Panc1 (cell line): ENCODE results near the gene TTLL11.

Experiments
- CTCF ChIP-seq: fragments of 450-650 bp; IDR thresholded peaks from 2 replicates; pipeline ENCODE4 v1.5.1; 2017; ENCODE audit warnings: mild to moderate bottlenecking
- POLR2AphosphoS5 ChIP-seq: IDR thresholded peaks from 2 replicates; pipeline ENCODE4 v1.6.1; 2012; ENCODE audit warnings: mild to moderate bottlenecking, low read depth, low read length, moderate library complexity
- REST ChIP-seq, 2 experiments: IDR thresholded peaks; 2 replicates each; pipeline ENCODE4 v1.6.1; 2011 to 2012; ENCODE audit warnings: low read depth in 2 of 2, control low read depth in 1 of 2, low read length in 1 of 2, mild to moderate bottlenecking in 1 of 2, moderate library complexity in 1 of 2; ENCODE audit not compliant: insufficient read depth in 1 of 2
- TCF7L2 ChIP-seq: IDR thresholded peaks from 2 replicates; pipeline ENCODE4 v1.6.1; 2011; ENCODE audit warnings: mild to moderate bottlenecking, low read depth, low read length, inconsistent platforms

- TF ChIP-seq CTCF: no peak
- TF ChIP-seq POLR2AphosphoS5: no peak
- no peak for TF ChIP-seq REST (IDR thresholded peaks at IDR 0.05; ENCODE audit: insufficient read depth in 1 of 2, low read depth in 2 of 2, low read length in 1 of 2)
- no peak for TF ChIP-seq TCF7L2
These were observed 102.4 kb downstream of the TTLL11 start for GRCh38 chr9:121990600-121991306.
